ENCODE data around the gene DBX1. TPM values are rescaled to one million over a fixed set of nuclear protein-coding genes. Genes with fewer than 3 reads are reported as not detected.
A peak's percentile ranks its signal among the peaks of the same experiment; 100 is the strongest.

Gene DBX1
- total RNA-seq, 2 experiments from 2014 or later: not detected

DNA sequence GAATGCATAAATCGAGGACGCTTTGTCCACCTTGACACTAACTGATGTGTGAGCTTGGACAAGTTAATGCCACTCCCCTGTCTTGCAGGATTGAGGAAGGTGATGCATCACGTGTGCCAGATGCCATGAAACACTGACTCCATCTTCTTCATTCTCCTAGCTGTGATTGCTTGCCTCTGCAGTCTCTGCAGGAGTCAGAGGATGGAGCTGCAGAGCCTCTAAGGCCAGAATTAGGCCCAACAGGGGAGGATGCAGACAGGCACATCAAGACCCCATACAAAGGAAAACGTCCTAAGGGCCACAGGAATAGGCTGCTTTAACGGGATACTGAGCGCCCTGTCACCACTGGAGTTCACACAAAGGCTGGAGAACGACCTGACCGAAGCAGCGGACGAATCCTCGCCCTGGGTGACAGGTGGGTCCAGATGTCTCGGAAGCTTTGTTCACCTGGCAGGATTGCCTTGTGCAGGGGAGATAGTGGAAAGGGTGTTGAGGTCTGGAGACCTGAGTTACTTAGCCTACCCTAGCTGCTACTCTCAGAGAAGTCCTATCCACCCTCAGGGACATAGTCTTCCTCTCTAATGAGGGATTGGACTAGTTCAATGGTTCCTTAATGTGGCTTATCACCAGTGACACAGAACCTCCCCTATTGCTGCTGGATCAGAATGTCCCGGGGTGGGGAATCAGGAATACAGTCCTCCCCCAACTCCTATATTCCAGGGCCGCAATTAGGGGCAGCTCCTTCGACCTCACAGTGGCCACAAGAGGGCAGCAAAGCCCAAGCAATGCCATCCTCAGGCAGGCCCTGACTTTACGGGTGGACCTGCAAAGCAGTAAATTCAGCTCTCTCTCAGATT, 32.4 kb downstream of the DBX1 start:
- peak; percentile 80 for DNase-seq
- H3K27ac Mint-ChIP-seq: no peak overlapping the region
- CTCF ChIA-PET: interaction anchor here (0.7 to 3.3 kb wide), 39 partner anchors 9 to 545 kb away, joined by 3 to 81 read pairs (median 4); partner anchors contain the start of gene HTATIP2
- no peak overlapping the region for H3K4me3 Mint-ChIP-seq
- peaks cover 27% of the 10 kb centered on the region for H3K27me3 Mint-ChIP-seq
- no peaks in the 10 kb centered on the region for H3K36me3 Mint-ChIP-seq
- peak; percentile 84 for ATAC-seq
- peaks cover 11% of the 10 kb centered on the region for H3K4me1 Mint-ChIP-seq
- H3K9me3 Mint-ChIP-seq (ENCODE audit: low read depth): no peaks in the 10 kb centered on the region

DNA sequence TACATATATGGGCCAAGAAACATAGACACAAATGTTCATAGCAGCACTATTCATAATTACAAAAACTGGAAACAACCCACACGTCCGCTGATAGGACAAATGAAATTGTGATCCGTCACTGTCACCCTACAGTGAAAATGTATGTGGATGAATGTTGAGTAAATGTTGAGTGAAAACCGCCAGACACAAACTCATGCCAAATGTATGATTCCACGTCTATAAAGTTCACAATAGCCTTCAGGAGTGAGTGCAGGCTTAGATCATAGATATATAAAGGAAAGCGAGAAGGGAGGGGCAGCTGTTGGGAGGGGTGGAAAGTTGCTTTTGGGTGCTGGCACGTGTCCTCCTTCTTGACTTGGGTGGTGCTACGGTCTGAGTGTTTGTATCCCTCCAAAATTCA, 33.6 kb downstream of the DBX1 start:
- Mint-ChIP-seq H3K27me3 (peaks cover 17% of the 10 kb centered on the region), H3K36me3 (no peaks in the 10 kb centered on the region), H3K27ac (no peak overlapping the region), H3K4me3 (no peak overlapping the region), H3K4me1 (peaks cover 3% of the 10 kb centered on the region), H3K9me3 (ENCODE audit: low read depth) (no peaks in the 10 kb centered on the region)
- ATAC-seq (no peak), DNase-seq (no peak)
- CTCF ChIA-PET: interaction anchor here (2.2 to 3.3 kb wide), 2 partner anchors 10 to 226 kb away, joined by 8 to 81 read pairs; no protein-coding TSS in a partner anchor

DNA sequence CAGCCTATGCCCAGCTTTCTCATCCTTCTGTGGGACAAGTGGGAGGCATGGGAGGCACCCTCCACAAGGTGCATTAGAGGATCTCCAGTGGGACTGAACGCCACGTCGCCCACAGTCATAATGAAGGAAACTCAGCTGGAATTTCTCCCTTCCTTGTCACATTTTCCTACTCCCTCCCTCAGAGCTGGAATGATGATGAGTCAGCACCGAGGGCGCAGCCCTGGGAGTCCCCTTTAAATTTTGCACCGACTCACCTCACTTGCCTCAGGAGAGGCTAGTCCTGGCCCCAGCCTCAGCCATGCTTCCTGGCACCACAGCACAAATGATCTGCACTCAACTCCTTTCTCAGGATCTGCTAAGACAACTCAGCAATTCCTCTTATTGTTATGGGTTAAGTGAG, 34.3 kb downstream of the DBX1 start:
- CTCF ChIA-PET: no interaction called here

DNA sequence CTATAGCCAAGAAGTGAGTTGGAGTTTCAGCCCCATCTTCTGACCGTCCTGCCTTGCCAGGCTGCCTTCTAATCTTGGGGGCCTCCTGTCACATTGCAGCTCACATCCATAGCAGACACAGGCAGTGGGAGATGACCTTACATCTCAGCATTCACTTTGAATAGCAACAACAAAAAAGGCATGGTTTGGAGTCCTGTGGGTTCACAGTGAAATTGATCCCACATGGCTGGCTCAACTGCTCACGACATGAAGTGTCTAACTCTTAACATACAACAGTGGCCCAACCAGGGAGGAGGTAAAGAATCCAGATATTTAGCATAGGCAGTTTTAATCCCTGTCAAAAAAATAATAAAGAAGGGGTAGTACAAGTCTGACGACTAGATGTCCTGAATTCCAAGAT, 38.1 kb downstream of the DBX1 start:
- no peak for DNase-seq
- Mint-ChIP-seq H3K4me3 (no peak overlapping the region), H3K36me3 (no peaks in the 10 kb centered on the region), H3K9me3 (ENCODE audit: low read depth) (no peaks in the 10 kb centered on the region), H3K27me3 (peaks cover 26% of the 10 kb centered on the region), H3K27ac (no peak overlapping the region), H3K4me1 (no peaks in the 10 kb centered on the region)
- no peak for ATAC-seq
- CTCF ChIA-PET: interaction anchor here (0.7 to 1.6 kb wide), 2 partner anchors 10 to 238 kb away, joined by 3 to 9 read pairs; no protein-coding TSS in a partner anchor

More for the DNA sequence above, 34.3 kb downstream of the DBX1 start:
- no peaks in the 10 kb centered on the region for H3K4me1 Mint-ChIP-seq
- H3K4me3 Mint-ChIP-seq: no peak overlapping the region
- no peak overlapping the region for H3K27ac Mint-ChIP-seq
- peaks cover 20% of the 10 kb centered on the region for H3K27me3 Mint-ChIP-seq
- H3K9me3 Mint-ChIP-seq (ENCODE audit: low read depth): no peaks in the 10 kb centered on the region
- no peak for ATAC-seq
- DNase-seq: no peak
- H3K36me3 Mint-ChIP-seq: no peaks in the 10 kb centered on the region

DNA sequence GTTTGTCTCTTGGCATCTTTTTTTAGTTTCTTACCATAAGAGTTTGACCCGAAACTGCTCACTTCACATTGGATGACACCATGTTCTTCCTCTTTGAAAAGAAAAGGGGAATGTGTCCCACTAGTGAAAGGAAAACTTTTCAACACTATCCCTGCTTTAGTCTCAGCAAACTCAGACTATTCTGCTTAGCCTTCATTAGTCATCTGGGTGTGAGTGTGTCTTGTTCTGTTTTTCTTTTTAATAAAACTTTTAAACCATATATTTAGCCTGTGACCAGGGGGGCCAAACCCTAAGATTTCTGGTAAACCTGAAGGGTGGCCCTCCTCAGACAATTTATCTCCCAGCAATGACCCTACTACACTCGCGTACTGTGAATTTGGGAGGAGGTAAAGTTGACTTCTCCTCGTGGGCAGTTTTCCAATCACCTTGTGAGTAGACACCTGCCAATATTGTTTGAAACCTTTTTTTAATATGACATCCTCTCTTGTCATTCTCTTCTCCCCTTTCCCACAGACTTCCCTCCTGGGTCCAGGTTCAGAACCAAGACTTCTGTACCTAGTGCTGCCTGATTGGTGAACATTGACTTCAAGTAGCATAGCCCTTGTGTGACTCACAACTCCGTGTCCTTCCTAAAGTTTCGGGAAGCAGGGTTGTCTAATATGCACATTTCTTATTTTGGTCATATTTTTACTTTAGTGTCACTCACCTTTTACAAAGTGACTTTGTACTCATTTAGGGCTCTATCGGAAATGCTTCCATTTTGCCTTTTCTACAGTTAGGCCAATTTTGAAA, 39.9 kb downstream of the DBX1 start:
- DNase-seq (no peak), ATAC-seq (no peak)
- Mint-ChIP-seq H3K27ac (no peak overlapping the region), H3K27me3 (peaks cover 25% of the 10 kb centered on the region), H3K36me3 (no peaks in the 10 kb centered on the region), H3K9me3 (ENCODE audit: low read depth) (no peaks in the 10 kb centered on the region), H3K4me1 (no peaks in the 10 kb centered on the region), H3K4me3 (no peak overlapping the region)
- CTCF ChIA-PET: no interaction called here

DNA sequence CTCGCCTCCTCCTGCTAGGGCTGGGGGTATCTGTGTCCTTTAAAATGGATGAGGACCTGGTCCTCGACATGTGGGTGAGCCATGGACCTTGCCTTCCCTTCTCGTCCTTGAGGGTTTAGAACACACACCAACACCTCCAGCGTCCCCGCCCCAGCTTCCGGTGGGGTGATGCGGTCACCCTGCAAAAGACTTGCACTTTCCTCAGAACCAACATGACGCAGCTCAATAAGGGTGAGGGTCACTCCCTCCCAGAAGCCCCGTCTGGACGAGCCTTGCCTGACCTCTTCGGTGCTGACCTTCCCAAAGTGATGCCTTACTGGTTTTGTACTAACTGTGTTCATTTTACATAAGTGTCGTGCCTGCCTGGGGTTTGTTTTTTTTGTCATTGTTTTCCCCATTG, 41.0 kb downstream of the DBX1 start:
- Mint-ChIP-seq H3K27me3 (peaks cover 22% of the 10 kb centered on the region), H3K9me3 (ENCODE audit: low read depth) (no peaks in the 10 kb centered on the region), H3K27ac (no peak overlapping the region), H3K36me3 (no peaks in the 10 kb centered on the region), H3K4me3 (no peak overlapping the region), H3K4me1 (no peaks in the 10 kb centered on the region)
- ATAC-seq (no peak), DNase-seq (no peak)
- CTCF ChIA-PET: interaction anchor here (1.1 kb wide), 1 partner anchor 13 kb away, joined by 3 read pairs; no protein-coding TSS in a partner anchor

DNA sequence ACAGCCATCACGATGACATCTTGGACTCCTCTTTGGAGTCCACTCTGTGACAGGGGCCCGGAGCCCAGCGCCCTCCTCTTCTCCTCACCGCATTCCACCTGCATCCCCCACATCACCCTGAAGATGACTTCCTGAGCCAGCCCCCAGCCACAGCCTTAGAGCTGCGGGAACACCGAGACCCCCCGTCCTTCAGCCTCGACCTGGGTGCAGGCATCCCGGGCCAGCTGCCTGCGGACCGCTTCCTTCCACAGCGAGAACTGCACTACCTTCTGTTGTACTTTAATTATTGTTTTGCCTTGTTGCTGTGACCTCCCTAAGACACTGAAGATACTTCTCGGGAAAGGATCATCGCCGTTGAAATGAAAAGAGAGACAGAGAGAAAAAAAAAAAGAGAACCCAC, 42.1 kb downstream of the DBX1 start:
- Mint-ChIP-seq H3K9me3 (ENCODE audit: low read depth) (no peaks in the 10 kb centered on the region), H3K27ac (no peak overlapping the region), H3K36me3 (no peaks in the 10 kb centered on the region), H3K4me3 (no peak overlapping the region), H3K27me3 (peaks cover 19% of the 10 kb centered on the region), H3K4me1 (no peaks in the 10 kb centered on the region)
- ATAC-seq (no peak), DNase-seq (no peak)
- CTCF ChIA-PET: interaction anchor here (0.6 to 3.3 kb wide), 4 partner anchors 14 to 764 kb away, joined by 3 to 11 read pairs (median 3); no protein-coding TSS in a partner anchor

DNA sequence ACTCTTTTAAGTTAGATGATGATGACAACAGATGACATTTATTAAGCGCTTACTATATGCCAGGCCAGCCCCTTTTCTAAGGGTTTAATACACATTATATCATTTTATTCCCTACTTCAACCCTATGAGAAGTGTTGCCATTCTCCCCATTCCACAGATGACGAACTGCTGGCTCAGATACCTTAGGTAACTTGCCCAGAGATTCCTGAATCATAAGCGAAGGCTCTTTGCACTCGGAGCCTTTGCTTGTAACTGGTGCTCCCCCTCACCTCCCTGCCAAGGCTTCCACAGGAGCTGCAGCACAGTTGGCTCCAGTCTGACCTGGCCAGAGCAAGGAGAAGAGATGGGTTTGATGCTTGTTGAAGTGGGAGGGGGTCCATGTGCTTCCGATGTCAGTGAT, 43.0 kb downstream of the DBX1 start:
- CTCF ChIA-PET: interaction anchor here (0.6 to 3.3 kb wide), 3 partner anchors 11 to 764 kb away, joined by 3 to 11 read pairs (median 8); no protein-coding TSS in a partner anchor
- no peak overlapping the region for H3K27ac Mint-ChIP-seq
- no peaks in the 10 kb centered on the region for H3K36me3 Mint-ChIP-seq
- H3K27me3 Mint-ChIP-seq: peaks cover 19% of the 10 kb centered on the region
- ATAC-seq: no peak
- no peaks in the 10 kb centered on the region for H3K9me3 Mint-ChIP-seq (ENCODE audit: low read depth)
- H3K4me1 Mint-ChIP-seq: no peaks in the 10 kb centered on the region
- DNase-seq: no peak
- no peak overlapping the region for H3K4me3 Mint-ChIP-seq

DNA sequence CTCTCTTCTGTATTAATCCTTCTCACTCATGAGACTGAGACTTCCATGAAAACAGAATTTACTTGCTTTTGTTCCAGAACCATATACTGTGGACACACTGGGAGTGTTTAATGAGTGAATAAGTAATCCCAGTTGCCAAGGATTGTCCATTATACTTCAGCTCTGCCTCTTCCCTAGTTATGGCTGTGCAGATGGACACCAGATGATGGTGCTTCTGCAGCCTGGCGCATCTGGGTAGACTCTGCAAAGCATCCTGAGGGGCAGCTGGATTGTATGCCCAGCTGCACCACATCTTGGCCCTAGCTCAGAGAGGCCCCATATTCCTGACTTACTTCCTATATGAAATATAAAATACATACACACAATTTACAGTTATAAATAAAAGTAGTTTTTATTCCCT, 43.5 kb downstream of the DBX1 start:
- no peaks in the 10 kb centered on the region for H3K36me3 Mint-ChIP-seq
- CTCF ChIA-PET: interaction anchor here (1.5 to 3.3 kb wide), 2 partner anchors 11 to 15 kb away, joined by 8 to 11 read pairs; no protein-coding TSS in a partner anchor

DNA sequence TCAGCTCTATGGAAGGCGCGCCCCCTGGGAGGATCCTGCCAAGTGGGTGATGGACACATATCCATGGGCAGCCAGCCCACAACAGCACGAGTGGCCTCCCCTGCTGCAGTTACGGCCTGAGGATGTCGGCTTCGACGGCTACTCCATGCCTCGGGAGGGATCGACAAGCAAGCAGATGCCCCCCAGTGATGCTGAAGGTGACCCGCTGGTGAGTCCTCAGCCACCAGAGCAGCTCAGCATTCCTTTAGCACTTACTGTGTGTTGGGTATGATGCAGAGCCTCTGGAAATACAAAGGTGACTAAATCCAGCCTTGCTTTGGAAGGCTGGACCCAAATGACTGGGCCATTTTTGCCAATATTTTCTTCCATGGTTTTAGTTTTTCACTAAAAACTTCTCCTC, 45.7 kb downstream of the DBX1 start:
- no peak for DNase-seq
- Mint-ChIP-seq H3K27ac (no peak overlapping the region), H3K9me3 (ENCODE audit: low read depth) (no peaks in the 10 kb centered on the region), H3K36me3 (no peaks in the 10 kb centered on the region), H3K4me3 (no peak overlapping the region), H3K27me3 (peaks cover 3% of the 10 kb centered on the region), H3K4me1 (no peaks in the 10 kb centered on the region)
- no peak for ATAC-seq
- CTCF ChIA-PET: interaction anchor here (1.3 to 2.7 kb wide), 3 partner anchors 13 to 166 kb away, joined by 3 to 11 read pairs (median 4); no protein-coding TSS in a partner anchor

More for the DNA sequence above, 43.5 kb downstream of the DBX1 start:
- ATAC-seq: no peak
- Mint-ChIP-seq H3K4me3 (no peak overlapping the region), H3K27ac (no peak overlapping the region), H3K27me3 (peaks cover 19% of the 10 kb centered on the region), H3K9me3 (ENCODE audit: low read depth) (no peaks in the 10 kb centered on the region), H3K4me1 (no peaks in the 10 kb centered on the region)
- DNase-seq: no peak

DNA sequence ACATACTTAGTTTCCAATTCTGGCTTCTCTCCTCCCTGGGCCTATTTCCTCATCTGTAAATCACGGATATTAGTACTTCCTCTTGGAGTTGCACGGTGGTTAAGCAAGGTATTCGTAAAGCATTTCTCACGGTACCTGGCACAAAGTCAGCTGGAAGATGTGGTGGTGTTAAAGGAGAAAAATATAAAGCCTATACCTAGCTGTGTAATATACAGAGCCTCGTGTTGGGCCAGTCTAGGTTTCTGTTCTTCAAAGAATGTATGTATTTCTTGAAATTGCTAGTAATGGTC, 47.2 kb downstream of the DBX1 start:
- Mint-ChIP-seq H3K4me1 (no peaks in the 10 kb centered on the region), H3K27ac (no peak overlapping the region), H3K36me3 (no peaks in the 10 kb centered on the region), H3K9me3 (ENCODE audit: low read depth) (no peaks in the 10 kb centered on the region), H3K4me3 (no peak overlapping the region), H3K27me3 (no peaks in the 10 kb centered on the region)
- CTCF ChIA-PET: interaction anchor here (0.9 to 2.7 kb wide), 4 partner anchors 15 to 165 kb away, joined by 3 to 11 read pairs (median 4); no protein-coding TSS in a partner anchor
- ATAC-seq (no peak), DNase-seq (no peak)

DNA sequence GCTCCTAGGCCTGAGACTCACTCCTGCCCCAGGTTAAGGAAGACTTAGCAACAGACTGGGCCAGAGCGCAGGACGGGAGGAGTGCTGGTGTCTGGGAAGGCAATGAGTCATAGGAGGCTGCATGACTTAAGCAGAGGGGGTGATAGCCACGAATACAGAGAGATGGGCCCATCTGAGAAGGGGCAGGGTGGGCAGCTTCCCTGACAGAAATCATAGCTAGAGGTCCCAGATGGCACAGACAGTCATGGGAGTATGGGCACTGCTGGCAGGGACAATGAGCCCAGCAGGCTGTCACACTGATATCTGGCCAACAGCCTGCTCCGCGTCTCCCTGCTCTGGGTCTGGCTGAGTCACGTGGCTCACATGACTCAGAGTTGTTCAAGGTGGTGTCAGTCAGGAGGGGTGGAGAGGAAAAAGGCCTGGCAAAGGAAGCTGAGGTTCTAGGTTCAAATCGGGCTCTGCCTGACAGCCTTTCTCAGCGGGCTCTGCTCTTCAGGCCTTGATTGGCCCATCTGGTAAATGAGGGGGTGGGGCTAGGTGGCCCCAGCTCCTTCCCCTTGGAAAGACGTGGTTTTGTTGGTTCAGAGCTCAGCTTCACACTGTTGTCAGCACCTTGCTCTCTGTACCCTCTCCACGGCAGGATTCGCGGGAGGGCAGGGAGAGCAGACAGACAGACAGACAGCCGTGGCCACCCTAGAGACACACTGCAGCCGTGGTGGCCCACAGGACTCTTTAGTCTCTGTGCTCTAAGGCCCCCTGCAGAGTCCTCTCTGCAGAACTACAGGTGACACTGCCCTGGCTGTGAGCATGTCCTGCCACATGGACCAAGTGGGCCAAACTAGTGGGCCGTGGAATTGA, 47.8 kb downstream of the DBX1 start:
- DNase-seq (no peak), ATAC-seq (no peak)
- H3K27me3 Mint-ChIP-seq: no peaks in the 10 kb centered on the region
- CTCF ChIA-PET: interaction anchor here (0.9 to 2.7 kb wide), 5 partner anchors 15 to 162 kb away, joined by 3 to 11 read pairs (median 4); no protein-coding TSS in a partner anchor
- no peaks in the 10 kb centered on the region for H3K9me3 Mint-ChIP-seq (ENCODE audit: low read depth)
- H3K27ac Mint-ChIP-seq: no peak overlapping the region
- H3K36me3 Mint-ChIP-seq: no peaks in the 10 kb centered on the region
- H3K4me3 Mint-ChIP-seq: no peak overlapping the region
- no peaks in the 10 kb centered on the region for H3K4me1 Mint-ChIP-seq
